BJ (cell line): ENCODE measurements around the gene GH2. TPM values are rescaled to one million over a fixed set of nuclear protein-coding genes. Genes with fewer than 3 reads are reported as not detected.

Experiments
- CTCF ChIA-PET: fragments of 350-600 bp; formaldehyde crosslinking; extraction: SDS; loops from one replicate; lab custom pipeline; 2021; ENCODE audit warnings: antibody characterized with exemption, inconsistent platforms; lab: Yijun Ruan, JAX
- POLR2A ChIA-PET: fragments of 300-600 bp; sonication (Branson Sonifier 250); formaldehyde crosslinking; extraction: SDS; loops from one replicate; lab custom pipeline; 2021; ENCODE audit warnings: antibody characterized with exemption; lab: Charles Lee
- DNase-seq: peaks from one replicate; pipeline ENCODE4 v3.0.0-alpha.2; 2011; ENCODE audit warnings: low read depth
- H3K27me3 ChIP-seq: 2 replicates; pipeline ENCODE4 v1.6.0; 2011; ENCODE audit warnings: low read length; ENCODE audit not compliant: control insufficient read depth, insufficient read depth
- H3K36me3 ChIP-seq: 2 replicates; pipeline ENCODE4 v1.5.1; 2011; ENCODE audit warnings: low read length; ENCODE audit not compliant: control insufficient read depth, insufficient read depth
- H3K4me3 ChIP-seq: 2 replicates; pipeline ENCODE4 v1.5.1; 2011; ENCODE audit warnings: low read depth, mild to moderate bottlenecking, control low read depth, low read length
- polyA plus RNA-seq: library from polyadenylated mRNA; depleted of rRNA; stranded (reverse); fragments of >200 nt; gene quantifications from 2 replicates; pipeline ENCODE4 v1.2.3, GENCODE V29; 2011
- TF ChIP-seq, protein P1 (sequence below): IDR thresholded peaks from 2 replicates; pipeline ENCODE4 v1.5.1; 2011; ENCODE audit warnings: low read depth, mild to moderate bottlenecking, control low read depth, inconsistent platforms, low read length, moderate library complexity; ENCODE audit not compliant: insufficient read depth

Gene GH2
- polyA plus RNA-seq, 1 experiment: not detected

- TF ChIP-seq, protein P1, sequence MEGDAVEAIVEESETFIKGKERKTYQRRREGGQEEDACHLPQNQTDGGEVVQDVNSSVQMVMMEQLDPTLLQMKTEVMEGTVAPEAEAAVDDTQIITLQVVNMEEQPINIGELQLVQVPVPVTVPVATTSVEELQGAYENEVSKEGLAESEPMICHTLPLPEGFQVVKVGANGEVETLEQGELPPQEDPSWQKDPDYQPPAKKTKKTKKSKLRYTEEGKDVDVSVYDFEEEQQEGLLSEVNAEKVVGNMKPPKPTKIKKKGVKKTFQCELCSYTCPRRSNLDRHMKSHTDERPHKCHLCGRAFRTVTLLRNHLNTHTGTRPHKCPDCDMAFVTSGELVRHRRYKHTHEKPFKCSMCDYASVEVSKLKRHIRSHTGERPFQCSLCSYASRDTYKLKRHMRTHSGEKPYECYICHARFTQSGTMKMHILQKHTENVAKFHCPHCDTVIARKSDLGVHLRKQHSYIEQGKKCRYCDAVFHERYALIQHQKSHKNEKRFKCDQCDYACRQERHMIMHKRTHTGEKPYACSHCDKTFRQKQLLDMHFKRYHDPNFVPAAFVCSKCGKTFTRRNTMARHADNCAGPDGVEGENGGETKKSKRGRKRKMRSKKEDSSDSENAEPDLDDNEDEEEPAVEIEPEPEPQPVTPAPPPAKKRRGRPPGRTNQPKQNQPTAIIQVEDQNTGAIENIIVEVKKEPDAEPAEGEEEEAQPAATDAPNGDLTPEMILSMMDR: no peak
- peaks cover 46% of the 10 kb centered on the region for H3K36me3 ChIP-seq
- DNase-seq: no peak
- no peaks in the 10 kb centered on the region for H3K27me3 ChIP-seq
- ChIA-PET CTCF (interaction anchor here (0.8 to 1.4 kb wide), 4 partner anchors 9 to 53 kb away, joined by 3 to 5 read pairs (median 3); no protein-coding TSS in a partner anchor), POLR2A (no interaction called here)
- H3K4me3 ChIP-seq: no peak overlapping the region
Observed at GRCh38 chr17:63835167-63835720, 46.5 kb downstream of the GH2 start.

GRCh38 chr17:63834431-63835166, 47.1 kb downstream of the GH2 start:
- CTCF ChIA-PET: interaction anchor here (0.6 to 1.4 kb wide), 8 partner anchors 8 to 217 kb away, joined by 3 to 5 read pairs (median 3); no protein-coding TSS in a partner anchor
- POLR2A ChIA-PET: no interaction called here
- no peak overlapping the region for H3K4me3 ChIP-seq
- peaks cover 52% of the 10 kb centered on the region for H3K36me3 ChIP-seq
- no peaks in the 10 kb centered on the region for H3K27me3 ChIP-seq
- TF ChIP-seq, protein P1: peak; percentile 80
- peak; percentile 34 for DNase-seq

GRCh38 chr17:63833741-63834373, 47.9 kb downstream of the GH2 start:
- no peaks in the 10 kb centered on the region for H3K27me3 ChIP-seq
- H3K36me3 ChIP-seq: peaks cover 57% of the 10 kb centered on the region
- ChIA-PET POLR2A (no interaction called here), CTCF (interaction anchor here (0.6 to 1.4 kb wide), 4 partner anchors 15 to 51 kb away, joined by 3 to 5 read pairs (median 3); no protein-coding TSS in a partner anchor)
- DNase-seq: no peak
- TF ChIP-seq, protein P1: no peak
- H3K4me3 ChIP-seq: no peak overlapping the region

DNA sequence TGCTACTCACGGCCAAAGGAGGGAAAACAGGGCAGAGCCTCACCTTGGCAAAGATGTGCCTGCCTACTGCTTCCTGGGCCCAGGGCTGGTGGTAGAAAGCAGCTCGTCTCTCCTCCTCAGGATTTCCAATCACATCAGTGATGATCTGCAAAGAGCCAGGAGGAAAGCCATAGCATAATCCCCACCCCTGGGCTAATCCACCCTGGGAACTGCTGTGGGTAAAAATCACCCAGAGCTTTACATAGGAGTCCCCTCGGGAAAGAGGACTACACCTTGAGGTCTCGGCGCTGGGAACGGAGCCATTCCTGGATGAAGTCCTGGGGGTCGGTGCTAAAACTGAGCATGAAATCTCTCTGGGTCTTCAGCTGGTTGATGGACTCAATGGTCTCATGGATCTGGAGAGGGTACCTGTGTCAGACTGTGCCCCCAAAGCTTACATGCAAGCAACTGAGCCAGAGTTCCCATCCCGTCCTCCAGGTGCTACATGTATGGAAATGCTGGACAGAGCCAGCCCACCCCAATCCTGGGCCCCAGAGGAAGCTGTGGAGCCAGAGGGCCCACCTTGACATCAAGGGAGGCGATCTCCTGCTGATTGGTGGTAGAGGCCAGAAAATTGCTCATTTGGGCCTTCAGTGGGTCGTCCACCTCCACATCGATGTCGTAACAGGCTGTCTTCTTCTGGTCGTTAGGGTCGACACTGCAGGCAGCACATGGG, 48.6 kb downstream of the GH2 start:
- POLR2A ChIA-PET: no interaction called here
- DNase-seq: no peak
- peaks cover 57% of the 10 kb centered on the region for H3K36me3 ChIP-seq
- H3K4me3 ChIP-seq: no peak overlapping the region
- no peaks in the 10 kb centered on the region for H3K27me3 ChIP-seq
- TF ChIP-seq, protein P1: no peak
- CTCF ChIA-PET: no interaction called here
